ENCODE data around the gene UNC119B.

UNC119B gene

GRCh38 chr12:120735181-120735580 lies 24.9 kb downstream of the UNC119B start:
- no peak overlapping the region for H3K4me3 ChIP-seq (ENCODE audit: low read depth, low read length)
- TF ChIP-seq CTCF (IDR thresholded peaks at IDR 0.05; ENCODE audit: borderline replicate concordance, insufficient read depth, low read depth, low read length) = no peak

- no peak overlapping the region for H3K4me3 ChIP-seq (ENCODE audit: low read depth, low read length)
- TF ChIP-seq CTCF (IDR thresholded peaks at IDR 0.05; ENCODE audit: borderline replicate concordance, insufficient read depth, low read depth, low read length) = no peak
Observed at GRCh38 chr12:120736404-120737331, 26.4 kb downstream of the UNC119B start.

GRCh38 chr12:120737557-120738251 lies 27.4 kb downstream of the UNC119B start:
- TF ChIP-seq CTCF (IDR thresholded peaks at IDR 0.05; ENCODE audit: borderline replicate concordance, insufficient read depth, low read depth, low read length) = peak; percentile 38; the same call in 1 of the 2 replicates
- H3K4me3 ChIP-seq (ENCODE audit: low read depth, low read length) = no peak overlapping the region

GRCh38 chr12:120738252-120739030 lies 28.2 kb downstream of the UNC119B start:
- H3K4me3 ChIP-seq (ENCODE audit: low read depth, low read length) = no peak overlapping the region
- TF ChIP-seq CTCF (IDR thresholded peaks at IDR 0.05; ENCODE audit: borderline replicate concordance, insufficient read depth, low read depth, low read length) = no peak

GRCh38 chr12:120739031-120739762 lies 28.9 kb downstream of the UNC119B start:
- H3K4me3 ChIP-seq (ENCODE audit: low read depth, low read length) = no peak overlapping the region
- no peak for TF ChIP-seq CTCF (IDR thresholded peaks at IDR 0.05; ENCODE audit: borderline replicate concordance, insufficient read depth, low read depth, low read length)

GRCh38 chr12:120739821-120740613 lies 29.8 kb downstream of the UNC119B start:
- no peak for TF ChIP-seq CTCF (IDR thresholded peaks at IDR 0.05; ENCODE audit: borderline replicate concordance, insufficient read depth, low read depth, low read length)
- no peak overlapping the region for H3K4me3 ChIP-seq (ENCODE audit: low read depth, low read length)
